Measurements from ENCODE around the gene SCLY. TPM values are rescaled to one million over a fixed set of nuclear protein-coding genes. Genes with fewer than 3 reads are reported as not detected.

Gene SCLY
- total RNA-seq, 1 experiment from 2014 or later, result 40.1 TPM

DNA sequence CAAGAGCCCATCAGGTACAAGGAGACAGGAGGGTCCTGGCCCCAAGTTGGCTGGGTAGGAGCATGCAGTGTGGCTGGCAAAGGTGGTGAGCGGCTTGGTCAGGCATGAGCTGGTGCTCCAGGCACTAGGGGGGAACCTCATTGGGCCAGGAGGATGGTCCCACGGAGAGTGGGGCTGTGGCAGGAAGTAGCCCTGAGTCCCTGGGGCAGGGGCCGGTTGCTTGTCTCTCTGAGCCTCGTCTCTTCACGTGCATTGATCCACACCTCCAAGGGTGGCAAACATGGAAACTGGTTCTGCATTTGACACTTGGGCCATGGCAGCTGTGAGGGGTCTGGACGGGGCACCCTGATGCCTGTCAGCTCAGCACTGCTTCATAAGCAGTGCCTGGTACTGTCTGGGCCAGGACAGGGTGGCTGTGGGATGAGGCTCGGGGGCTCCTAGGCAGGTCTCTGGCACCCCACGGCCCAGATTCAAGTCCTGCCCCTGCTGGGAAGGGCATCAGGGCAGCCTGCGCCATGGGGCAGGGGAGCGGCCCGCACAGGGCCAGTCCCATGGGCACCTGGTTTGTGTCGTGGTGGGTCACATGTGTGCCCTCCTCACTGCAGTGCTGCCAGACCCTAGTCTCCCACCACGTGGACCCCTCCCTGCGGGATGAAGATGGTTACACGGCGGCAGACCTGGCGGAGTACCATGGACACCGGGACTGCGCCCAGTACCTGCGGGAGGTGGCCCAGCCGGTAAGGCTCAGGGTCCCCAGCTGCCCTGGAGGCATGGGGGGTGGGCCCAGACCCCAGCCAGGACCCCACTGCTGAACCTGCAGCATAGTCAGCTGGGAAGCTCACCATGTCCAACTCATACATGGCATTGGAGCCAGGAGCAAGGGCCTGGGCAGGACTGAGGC lies 55.7 kb downstream of the SCLY start:
- no peak for DNase-seq (ENCODE audit: unreplicated experiment)
- peaks cover 25% of the 10 kb centered on the region for H3K27me3 Mint-ChIP-seq (ENCODE audit: insufficient read depth, unreplicated experiment)
- ChIA-PET POLR2A (no interaction called here), CTCF (no interaction called here)
- intact Hi-C loops (cut with micrococcal nuclease), result no loop called here
- no peaks in the 10 kb centered on the region for H3K4me1 Mint-ChIP-seq (ENCODE audit: insufficient read depth, unreplicated experiment)
- H3K36me3 Mint-ChIP-seq (ENCODE audit: insufficient read depth, unreplicated experiment), result no peaks in the 10 kb centered on the region
- H3K4me3 Mint-ChIP-seq (ENCODE audit: unreplicated experiment), result no peak overlapping the region
- no peak overlapping the region for H3K27ac Mint-ChIP-seq (ENCODE audit: low read depth, unreplicated experiment)
- TF ChIP-seq, protein P1, sequence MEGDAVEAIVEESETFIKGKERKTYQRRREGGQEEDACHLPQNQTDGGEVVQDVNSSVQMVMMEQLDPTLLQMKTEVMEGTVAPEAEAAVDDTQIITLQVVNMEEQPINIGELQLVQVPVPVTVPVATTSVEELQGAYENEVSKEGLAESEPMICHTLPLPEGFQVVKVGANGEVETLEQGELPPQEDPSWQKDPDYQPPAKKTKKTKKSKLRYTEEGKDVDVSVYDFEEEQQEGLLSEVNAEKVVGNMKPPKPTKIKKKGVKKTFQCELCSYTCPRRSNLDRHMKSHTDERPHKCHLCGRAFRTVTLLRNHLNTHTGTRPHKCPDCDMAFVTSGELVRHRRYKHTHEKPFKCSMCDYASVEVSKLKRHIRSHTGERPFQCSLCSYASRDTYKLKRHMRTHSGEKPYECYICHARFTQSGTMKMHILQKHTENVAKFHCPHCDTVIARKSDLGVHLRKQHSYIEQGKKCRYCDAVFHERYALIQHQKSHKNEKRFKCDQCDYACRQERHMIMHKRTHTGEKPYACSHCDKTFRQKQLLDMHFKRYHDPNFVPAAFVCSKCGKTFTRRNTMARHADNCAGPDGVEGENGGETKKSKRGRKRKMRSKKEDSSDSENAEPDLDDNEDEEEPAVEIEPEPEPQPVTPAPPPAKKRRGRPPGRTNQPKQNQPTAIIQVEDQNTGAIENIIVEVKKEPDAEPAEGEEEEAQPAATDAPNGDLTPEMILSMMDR (IDR thresholded peaks at IDR 0.05; ENCODE audit: unreplicated experiment), result no peak
- peaks cover 27% of the 10 kb centered on the region for H3K9me3 Mint-ChIP-seq (ENCODE audit: unreplicated experiment)
- no TSS peak for BruUV-seq (replicated peaks)

DNA sequence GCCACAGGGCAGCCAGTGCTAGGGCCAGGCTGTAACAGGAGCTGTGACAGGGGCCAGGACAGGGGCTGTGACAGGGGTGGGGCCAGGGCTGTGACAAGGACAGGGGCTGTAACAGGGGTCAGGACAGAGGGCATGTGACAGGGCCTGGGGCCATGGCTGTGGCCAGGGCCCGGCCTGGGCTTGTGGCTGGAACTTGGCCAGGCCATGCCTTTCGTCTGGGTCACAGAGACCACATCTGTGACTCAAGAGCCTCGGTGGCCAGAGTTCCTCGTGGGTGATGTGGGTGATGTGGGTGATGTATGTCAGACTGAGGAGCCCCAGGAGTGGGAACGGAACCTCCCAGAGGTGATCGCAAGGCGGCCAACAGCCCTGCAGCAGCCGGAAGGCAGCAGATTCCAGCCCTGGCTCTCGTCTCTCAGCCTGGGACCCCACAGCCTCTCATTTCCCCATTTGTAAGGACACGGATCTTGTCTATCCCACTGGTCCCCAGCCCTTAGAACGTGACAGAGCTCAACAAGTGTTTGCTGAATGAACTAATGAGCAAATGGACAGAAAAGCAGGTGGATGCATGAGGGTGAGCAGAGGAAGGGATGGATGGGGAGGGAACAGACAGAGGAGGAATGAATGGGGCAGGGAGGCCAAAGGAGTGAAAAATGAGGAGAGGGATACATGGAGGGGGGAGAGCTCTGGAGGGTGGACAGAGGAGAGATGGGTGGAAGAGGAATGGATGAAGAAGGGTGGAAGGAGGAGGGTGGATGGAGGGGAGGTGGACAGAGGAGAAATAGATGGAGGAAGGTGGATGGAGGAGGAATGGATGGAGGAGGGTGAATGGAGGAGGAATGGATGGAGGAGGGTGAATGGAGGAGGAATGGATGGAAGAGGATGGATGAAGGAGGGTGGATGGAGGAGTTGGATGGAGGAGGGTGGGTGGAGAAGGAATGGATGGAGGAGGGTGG lies 56.7 kb downstream of the SCLY start:
- no peak for DNase-seq (ENCODE audit: unreplicated experiment)
- Mint-ChIP-seq H3K27me3 (ENCODE audit: insufficient read depth, unreplicated experiment) (peaks cover 25% of the 10 kb centered on the region), H3K36me3 (ENCODE audit: insufficient read depth, unreplicated experiment) (no peaks in the 10 kb centered on the region), H3K27ac (ENCODE audit: low read depth, unreplicated experiment) (no peak overlapping the region), H3K4me3 (ENCODE audit: unreplicated experiment) (no peak overlapping the region), H3K9me3 (ENCODE audit: unreplicated experiment) (peaks cover 26% of the 10 kb centered on the region), H3K4me1 (ENCODE audit: insufficient read depth, unreplicated experiment) (no peaks in the 10 kb centered on the region)
- intact Hi-C loops (cut with micrococcal nuclease), result no loop called here
- TF ChIP-seq, protein P1 (IDR thresholded peaks at IDR 0.05; ENCODE audit: unreplicated experiment), result no peak
- CTCF ChIA-PET, result no interaction called here
- POLR2A ChIA-PET, result no interaction called here
- no TSS peak for BruUV-seq (replicated peaks)

DNA sequence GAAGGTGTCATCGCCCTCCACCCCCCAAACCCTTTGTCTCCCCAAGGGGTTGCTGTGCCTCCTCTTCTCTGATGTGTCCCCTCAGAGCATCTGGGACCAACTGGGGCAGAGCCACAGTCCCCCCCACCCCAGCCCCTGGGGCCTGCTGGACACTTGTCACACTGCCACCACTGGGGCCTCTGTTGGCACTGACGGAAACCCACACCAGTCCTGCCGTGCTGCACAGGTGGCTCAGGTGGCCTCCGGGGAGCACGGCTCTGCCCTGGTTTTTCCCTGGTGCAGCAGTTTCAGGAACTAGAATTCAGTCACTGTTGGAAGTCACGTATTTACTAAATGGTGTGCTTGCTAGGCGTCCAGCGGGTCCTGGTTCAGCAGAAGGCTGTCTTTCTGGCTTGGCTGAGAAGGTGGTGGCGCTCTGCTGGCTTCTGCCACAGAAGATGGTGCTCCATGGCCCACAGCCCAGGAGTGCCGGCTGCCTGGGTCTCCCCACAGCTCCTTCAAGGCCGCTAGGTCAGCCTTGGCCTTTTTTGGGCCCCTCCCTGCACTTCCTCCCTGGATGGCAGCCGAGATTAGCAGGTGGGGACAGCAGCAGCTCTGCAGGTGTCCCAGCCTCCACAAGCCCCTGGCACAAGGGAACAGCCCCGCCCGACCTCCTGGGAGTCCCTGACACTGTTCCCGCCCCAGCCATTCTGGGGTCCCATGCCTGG lies 59.1 kb downstream of the SCLY start:
- POLR2A ChIA-PET, result no interaction called here
- Mint-ChIP-seq H3K27ac (ENCODE audit: low read depth, unreplicated experiment) (no peak overlapping the region), H3K27me3 (ENCODE audit: insufficient read depth, unreplicated experiment) (peaks cover 25% of the 10 kb centered on the region), H3K9me3 (ENCODE audit: unreplicated experiment) (peaks cover 17% of the 10 kb centered on the region), H3K36me3 (ENCODE audit: insufficient read depth, unreplicated experiment) (no peaks in the 10 kb centered on the region), H3K4me3 (ENCODE audit: unreplicated experiment) (no peak overlapping the region), H3K4me1 (ENCODE audit: insufficient read depth, unreplicated experiment) (no peaks in the 10 kb centered on the region)
- intact Hi-C loops (cut with micrococcal nuclease), result no loop called here
- no TSS peak for BruUV-seq (replicated peaks)
- TF ChIP-seq, protein P1 (IDR thresholded peaks at IDR 0.05; ENCODE audit: unreplicated experiment), result no peak
- CTCF ChIA-PET, result no interaction called here
- DNase-seq (ENCODE audit: unreplicated experiment), result no peak

Data from MCF 10A (cell line).